ENCODE data around the gene KCNQ1. TPM values are rescaled to one million over a fixed set of nuclear protein-coding genes. Genes with fewer than 3 reads are reported as not detected.

Gene KCNQ1
- total and polyA plus RNA-seq, 2 donors (not counting 3 experiments of a cell fraction or from before 2014, with no cell fraction given) = 0.07 to 0.09 TPM

- no peak overlapping the region for H3K4me2 ChIP-seq (ENCODE audit: insufficient read depth, low read length)
- no peak for FAIRE-seq
- no peak overlapping the region for H3K4me3 ChIP-seq (replicated peaks in 1 of 3; ENCODE audit: insufficient read depth in 1 of 3, low read depth in 1 of 3, low read length in 3 of 3)
- BruUV-seq (replicated peaks) = no TSS peak
- ChIA-PET POLR2A (no interaction called here), CTCF (no interaction called here)
- no peak overlapping the region for H3K9ac ChIP-seq (replicated peaks; ENCODE audit: extremely low read depth, insufficient read depth, low read length)
- TF ChIP-seq, protein P1, sequence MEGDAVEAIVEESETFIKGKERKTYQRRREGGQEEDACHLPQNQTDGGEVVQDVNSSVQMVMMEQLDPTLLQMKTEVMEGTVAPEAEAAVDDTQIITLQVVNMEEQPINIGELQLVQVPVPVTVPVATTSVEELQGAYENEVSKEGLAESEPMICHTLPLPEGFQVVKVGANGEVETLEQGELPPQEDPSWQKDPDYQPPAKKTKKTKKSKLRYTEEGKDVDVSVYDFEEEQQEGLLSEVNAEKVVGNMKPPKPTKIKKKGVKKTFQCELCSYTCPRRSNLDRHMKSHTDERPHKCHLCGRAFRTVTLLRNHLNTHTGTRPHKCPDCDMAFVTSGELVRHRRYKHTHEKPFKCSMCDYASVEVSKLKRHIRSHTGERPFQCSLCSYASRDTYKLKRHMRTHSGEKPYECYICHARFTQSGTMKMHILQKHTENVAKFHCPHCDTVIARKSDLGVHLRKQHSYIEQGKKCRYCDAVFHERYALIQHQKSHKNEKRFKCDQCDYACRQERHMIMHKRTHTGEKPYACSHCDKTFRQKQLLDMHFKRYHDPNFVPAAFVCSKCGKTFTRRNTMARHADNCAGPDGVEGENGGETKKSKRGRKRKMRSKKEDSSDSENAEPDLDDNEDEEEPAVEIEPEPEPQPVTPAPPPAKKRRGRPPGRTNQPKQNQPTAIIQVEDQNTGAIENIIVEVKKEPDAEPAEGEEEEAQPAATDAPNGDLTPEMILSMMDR (IDR thresholded peaks at IDR 0.05; ENCODE audit: extremely low read depth in 1 of 2, insufficient read depth in 1 of 2, low read depth in 1 of 2, low read length in 2 of 2) = no peak
- TF ChIP-seq MYC (IDR thresholded peaks at IDR 0.05; ENCODE audit: low read depth, low read length) (no peak), EZH2 (IDR thresholded peaks at IDR 0.05; ENCODE audit: borderline replicate concordance, low read depth, low read length, severe bottlenecking) (no peak), POLR2A (IDR thresholded peaks at IDR 0.05; ENCODE audit: low read depth, low read length) (no peak), FOS (IDR thresholded peaks at IDR 0.05; ENCODE audit: borderline replicate concordance, insufficient read depth, low read length) (no peak), GATA2 (IDR thresholded peaks at IDR 0.05; ENCODE audit: insufficient read depth, insufficient read length, low read depth, low read length) (no peak), POLR2AphosphoS5 (IDR thresholded peaks at IDR 0.05; ENCODE audit: insufficient read depth, low read depth, low read length) (no peak), JUN (IDR thresholded peaks at IDR 0.05; ENCODE audit: borderline replicate concordance, insufficient read depth, insufficient read length, low read depth) (no peak)
- TF ChIP-seq, protein P2, sequence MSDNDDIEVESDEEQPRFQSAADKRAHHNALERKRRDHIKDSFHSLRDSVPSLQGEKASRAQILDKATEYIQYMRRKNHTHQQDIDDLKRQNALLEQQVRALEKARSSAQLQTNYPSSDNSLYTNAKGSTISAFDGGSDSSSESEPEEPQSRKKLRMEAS (IDR thresholded peaks at IDR 0.05; ENCODE audit: insufficient read depth, insufficient read length) = no peak
- H3K36me3 ChIP-seq (ENCODE audit: control insufficient read depth in 2 of 2, extremely low read depth in 1 of 2, insufficient read depth in 2 of 2, low read length in 2 of 2) = no peaks in the 10 kb centered on the region
- peaks cover 8% of the 10 kb centered on the region for H3K9me3 ChIP-seq (replicated peaks; ENCODE audit: control insufficient read depth, insufficient read depth, low read length)
- no peaks in the 10 kb centered on the region for H3K4me1 ChIP-seq (ENCODE audit: control insufficient read depth, extremely low read depth, insufficient read depth, low read length)
- H2AFZ ChIP-seq (ENCODE audit: low read depth, low read length) = no peak overlapping the region
- H3K9me1 ChIP-seq (replicated peaks; ENCODE audit: control insufficient read depth, extremely low read depth, insufficient read depth, low read length) = no peaks in the 10 kb centered on the region
- no peaks in the 10 kb centered on the region for H3K79me2 ChIP-seq (ENCODE audit: control insufficient read depth, insufficient read depth, low read length)
- intact Hi-C loops (cut with micrococcal nuclease) (no loop called here), dilution Hi-C loops (cut with MboI; ENCODE audit: extremely low pct_ligation_motif_present, low sequenced_read_pairs) (no loop called here)
- no peaks in the 10 kb centered on the region for H3K27me3 ChIP-seq (ENCODE audit: control insufficient read depth in 2 of 2, insufficient read depth in 2 of 2, low read length in 2 of 2)
- H4K20me1 ChIP-seq (replicated peaks; ENCODE audit: control insufficient read depth, extremely low read depth, insufficient read depth, low read length) = no peaks in the 10 kb centered on the region
- no peak overlapping the region for H3K27ac ChIP-seq (ENCODE audit: insufficient read depth, low read depth, low read length)
- DNase-seq (ENCODE audit: low read depth, low spot score) = no peak
Observed at GRCh38 chr11:2644844-2645778, 200.3 kb downstream of the KCNQ1 start.
